Embryonic facial prominence (tissue), 1 donor: ENCODE results near the gene EPHB2.

Experiments
- DNase-seq: peaks from one replicate; pipeline ENCODE4 v3.0.0-alpha.2; 2016; ENCODE audit errors: extremely low spot score

Gene EPHB2

DNA sequence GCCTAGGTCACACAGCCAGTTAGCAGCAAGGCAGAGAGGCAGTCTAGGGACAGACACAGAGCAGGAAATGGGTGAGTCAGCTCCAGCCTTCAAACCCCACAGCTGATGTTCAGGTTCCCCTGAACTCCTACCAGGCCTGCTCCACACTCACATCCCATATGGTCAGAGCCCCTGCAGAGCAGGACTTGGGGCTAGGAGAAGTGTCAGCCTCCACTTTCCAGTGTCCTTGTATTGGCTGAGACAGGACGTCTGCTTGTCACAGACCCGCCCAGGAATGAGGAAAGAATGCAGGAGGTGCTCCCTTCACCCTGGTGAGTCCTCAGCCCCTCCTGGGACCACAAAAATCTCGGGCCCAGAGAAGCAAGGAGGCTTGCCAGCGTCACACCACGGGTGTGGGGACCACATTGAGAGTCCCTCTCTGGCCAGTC is 169.5 kb downstream of the EPHB2 start:
- no peak for DNase-seq

DNA sequence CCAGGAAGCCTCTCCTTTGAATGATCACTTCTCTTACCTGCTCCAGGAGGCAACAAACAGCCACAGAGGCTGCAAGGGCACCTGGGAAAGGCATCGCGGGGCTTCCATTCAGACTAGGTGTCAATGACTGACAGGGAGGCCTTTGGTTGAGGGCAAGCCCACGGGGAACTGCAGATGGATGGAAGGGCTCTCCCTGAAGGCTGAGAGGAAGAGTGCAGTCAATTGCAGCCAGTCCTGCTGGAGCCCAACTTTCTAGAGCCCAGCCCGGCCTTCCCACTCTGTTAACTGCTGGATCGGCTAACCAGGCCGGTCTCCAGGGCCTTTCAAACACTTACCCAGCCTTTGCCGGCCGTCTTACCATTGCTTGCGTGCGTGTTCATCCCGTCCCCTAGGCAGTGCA is 172.8 kb downstream of the EPHB2 start:
- DNase-seq = no peak

DNA sequence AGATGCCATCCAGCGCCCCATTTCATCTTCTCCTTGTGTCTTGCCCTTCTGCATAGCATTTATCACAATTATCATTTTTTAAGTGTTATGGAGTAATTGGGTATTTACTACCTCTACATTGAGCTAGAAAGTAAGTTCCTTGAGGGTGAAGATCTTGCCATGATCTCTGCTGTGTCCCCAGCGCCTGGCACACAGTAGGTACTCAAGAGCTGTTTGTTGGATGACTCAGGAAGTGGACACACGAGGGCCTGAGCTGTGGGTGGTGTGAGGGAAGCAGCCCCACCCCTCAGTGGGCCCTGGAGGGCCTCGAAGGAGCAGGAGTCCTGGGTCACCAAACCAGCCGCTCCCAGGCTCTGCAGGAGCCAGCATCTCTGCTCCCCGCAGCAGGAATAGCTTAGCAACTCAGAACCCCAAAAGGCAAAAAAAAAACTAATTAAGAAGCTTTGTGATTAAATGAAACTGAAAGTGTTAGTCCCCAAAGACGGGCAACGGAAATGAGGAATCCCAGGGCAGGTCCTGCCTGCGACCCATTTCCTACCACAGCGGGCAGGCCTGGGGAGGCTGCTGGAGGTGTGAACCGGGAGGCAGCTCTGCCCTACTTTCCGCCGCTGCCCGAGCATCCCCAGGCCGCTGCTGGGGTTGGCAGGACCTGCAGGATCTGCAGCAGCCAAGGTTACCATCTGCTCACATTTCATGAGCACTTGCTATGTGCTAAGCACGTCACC is 174.3 kb downstream of the EPHB2 start:
- DNase-seq = no peak

- no peak for DNase-seq
Measured at GRCh38 chr1:22886211-22886610, 175.6 kb downstream of the EPHB2 start.

DNA sequence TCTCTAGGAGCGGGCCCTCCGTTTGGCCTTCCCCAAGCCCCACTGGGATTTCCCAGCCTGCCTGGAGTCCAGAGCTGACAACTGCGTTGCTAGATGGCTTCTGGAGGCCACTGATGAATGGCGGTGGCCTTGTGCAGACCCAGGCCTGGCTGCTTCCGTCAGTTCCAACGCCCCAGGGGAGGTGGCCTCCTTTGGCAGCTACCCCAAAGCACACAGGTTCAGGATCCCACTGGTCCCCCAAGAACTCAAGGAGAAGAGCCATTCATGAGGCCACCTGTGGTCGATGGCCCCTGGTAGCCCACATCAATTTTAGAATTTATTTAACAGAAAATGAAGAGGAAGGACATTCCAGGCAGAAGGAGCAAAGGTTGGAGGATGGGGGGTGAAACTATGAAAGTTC is 176.9 kb downstream of the EPHB2 start:
- DNase-seq = no peak

GRCh38 chr1:22888320-22889075 is 177.9 kb downstream of the EPHB2 start:
- no peak for DNase-seq

- no peak for DNase-seq
Measured at GRCh38 chr1:22889213-22889827, 178.7 kb downstream of the EPHB2 start.

- no peak for DNase-seq
Measured at GRCh38 chr1:22892789-22893188, 182.2 kb downstream of the EPHB2 start.

DNA sequence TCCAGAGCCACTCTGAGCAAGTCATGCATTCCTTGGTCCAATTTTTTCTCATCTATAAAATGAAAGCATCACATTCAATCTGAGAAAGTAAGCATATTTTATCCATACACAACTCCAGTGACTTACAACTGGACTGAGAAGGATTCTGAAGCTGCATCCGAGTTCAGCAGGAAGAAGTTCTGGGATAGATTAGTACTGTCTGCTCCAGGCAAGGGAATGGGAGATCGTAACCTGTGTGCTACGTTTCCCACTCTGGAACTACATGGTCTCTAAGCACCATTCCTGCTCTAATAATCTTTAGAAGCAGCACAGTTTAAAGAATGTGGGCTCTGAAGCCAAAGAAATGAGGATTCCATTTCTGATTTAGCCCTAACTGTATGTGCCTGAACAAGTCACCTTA is 182.7 kb downstream of the EPHB2 start:
- DNase-seq = no peak

- no peak for DNase-seq
Measured at GRCh38 chr1:22895357-22895756, 184.7 kb downstream of the EPHB2 start.

DNA sequence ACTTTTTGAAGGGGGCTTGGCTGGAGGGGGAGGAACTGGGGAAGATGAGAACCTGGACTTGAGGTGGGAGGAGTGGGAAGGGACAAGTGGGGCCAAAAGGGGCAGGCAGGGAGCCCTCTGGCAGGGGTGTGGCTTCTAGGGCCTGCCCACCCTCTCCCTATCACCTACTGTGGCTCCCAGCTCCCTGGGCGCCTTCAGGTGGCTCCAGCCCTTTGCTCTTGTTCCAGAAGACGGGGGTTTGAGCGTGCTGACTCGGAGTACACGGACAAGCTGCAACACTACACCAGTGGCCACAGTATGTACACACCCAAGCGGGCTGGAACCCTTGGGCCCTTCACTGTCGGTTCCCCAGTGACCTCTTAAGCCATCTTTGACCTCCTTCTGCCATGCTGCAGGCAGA is 185.5 kb downstream of the EPHB2 start:
- no peak for DNase-seq

DNA sequence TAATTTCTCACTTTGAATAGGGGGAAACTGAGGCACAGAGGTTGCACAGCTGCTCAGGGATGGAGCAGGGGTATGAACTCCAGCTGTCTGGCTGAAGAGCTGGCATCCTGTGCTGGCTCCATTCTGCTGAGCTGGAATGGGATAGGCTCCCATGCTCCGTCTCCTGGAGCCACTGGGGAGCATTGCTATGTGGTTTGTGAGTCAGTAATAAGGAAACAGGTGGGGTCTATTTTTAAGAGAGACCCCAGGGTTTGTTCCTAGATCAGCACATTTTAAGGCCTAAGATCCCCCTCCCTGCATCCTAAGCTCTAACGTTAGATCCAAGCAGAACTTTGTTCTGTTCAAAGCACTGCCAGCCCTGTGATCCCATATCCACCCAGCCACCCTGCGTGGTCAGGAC is 189.8 kb downstream of the EPHB2 start:
- no peak for DNase-seq

DNA sequence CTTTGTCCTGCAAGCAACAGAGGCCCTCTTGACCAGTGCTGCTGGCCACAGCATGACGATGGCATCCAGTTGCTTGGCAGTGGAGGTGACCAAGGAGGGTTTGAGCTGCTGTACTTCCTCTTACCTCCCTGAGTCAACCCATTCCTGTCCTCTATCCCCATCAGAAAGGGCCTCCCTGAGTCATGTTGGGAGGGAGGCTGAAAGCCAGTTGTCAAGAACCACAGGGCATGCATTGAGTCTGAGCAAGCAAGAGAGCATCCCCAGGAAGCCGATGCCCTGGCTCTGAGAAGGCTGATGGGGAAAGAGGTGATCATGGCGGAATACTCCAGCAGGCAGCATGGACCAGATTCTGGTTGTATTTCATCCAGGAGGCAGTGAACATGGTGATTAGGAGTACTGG is 192.5 kb downstream of the EPHB2 start:
- DNase-seq = no peak

GRCh38 chr1:22906968-22907367 is 196.3 kb downstream of the EPHB2 start:
- no peak for DNase-seq

DNA sequence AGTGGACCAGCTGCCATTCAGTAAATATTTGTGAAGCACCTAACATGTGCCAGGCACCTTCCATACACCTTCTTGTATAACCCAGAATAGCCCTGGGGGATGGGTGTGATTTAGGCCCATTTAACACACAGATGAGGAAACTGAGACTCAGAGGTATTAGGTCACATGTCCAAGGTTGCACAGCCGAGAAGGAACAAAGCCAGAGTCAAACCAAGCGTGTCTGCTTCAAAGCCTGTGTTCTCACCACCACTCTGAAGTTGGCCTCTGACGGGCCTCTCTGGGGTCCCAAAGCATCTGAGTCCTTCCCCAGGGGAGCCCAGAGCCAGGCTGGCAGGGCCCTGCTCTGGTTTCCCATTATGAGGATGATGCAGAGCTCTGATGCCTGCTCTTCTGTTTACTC is 196.9 kb downstream of the EPHB2 start:
- DNase-seq = no peak

- DNase-seq = no peak
Measured at GRCh38 chr1:22908880-22909426, 198.3 kb downstream of the EPHB2 start.

- no peak for DNase-seq
Measured at GRCh38 chr1:22910286-22910685, 199.6 kb downstream of the EPHB2 start.

DNA sequence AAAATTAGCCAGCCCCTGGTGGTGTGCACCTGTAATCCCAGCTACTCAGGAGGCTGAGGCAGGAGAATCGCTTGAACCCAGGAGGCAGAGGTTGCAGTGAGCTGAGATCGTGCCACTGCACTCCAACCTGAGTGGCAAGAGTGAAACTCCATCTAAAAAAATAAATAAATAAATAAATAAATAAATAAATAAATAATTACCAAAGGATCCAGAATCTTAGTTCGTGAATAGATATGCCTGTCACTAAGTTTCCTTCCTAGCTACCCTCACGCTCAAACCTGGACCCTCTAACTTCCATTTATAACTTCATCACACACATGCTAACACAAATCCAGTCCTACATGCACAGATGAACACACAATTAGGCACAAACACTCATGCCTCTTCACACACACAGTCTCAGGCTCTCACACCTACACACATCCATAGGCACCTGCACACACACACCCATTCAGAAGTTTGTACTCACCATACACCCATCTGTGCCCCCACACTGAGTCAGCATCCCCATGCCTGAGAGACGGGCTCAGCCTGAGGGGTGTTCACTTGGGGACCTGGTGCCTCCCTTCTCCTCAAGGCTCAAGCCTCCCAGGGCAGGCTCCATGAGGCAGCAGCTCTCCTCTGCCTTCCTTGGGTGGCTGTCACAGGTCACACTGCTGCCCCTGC is 200.5 kb downstream of the EPHB2 start:
- DNase-seq = no peak

GRCh38 chr1:22912311-22912710 is 201.7 kb downstream of the EPHB2 start:
- no peak for DNase-seq

DNA sequence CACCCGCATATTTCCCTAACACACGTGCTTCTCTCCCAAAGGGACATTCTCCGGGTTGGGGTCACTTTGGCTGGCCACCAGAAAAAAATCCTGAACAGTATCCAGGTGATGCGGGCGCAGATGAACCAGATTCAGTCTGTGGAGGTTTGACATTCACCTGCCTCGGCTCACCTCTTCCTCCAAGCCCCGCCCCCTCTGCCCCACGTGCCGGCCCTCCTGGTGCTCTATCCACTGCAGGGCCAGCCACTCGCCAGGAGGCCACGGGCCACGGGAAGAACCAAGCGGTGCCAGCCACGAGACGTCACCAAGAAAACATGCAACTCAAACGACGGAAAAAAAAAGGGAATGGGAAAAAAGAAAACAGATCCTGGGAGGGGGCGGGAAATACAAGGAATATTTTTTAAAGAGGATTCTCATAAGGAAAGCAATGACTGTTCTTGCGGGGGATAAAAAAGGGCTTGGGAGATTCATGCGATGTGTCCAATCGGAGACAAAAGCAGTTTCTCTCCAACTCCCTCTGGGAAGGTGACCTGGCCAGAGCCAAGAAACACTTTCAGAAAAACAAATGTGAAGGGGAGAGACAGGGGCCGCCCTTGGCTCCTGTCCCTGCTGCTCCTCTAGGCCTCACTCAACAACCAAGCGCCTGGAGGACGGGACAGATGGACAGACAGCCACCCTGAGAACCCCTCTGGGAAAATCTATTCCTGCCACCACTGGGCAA is 202.9 kb downstream of the EPHB2 start:
- no peak for DNase-seq

DNA sequence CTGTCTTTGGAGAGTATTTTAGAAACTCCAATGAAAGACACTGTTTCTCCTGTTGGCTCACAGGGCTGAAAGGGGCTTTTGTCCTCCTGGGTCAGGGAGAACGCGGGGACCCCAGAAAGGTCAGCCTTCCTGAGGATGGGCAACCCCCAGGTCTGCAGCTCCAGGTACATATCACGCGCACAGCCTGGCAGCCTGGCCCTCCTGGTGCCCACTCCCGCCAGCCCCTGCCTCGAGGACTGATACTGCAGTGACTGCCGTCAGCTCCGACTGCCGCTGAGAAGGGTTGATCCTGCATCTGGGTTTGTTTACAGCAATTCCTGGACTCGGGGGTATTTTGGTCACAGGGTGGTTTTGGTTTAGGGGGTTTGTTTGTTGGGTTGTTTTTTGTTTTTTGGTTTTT is 203.5 kb downstream of the EPHB2 start:
- no peak for DNase-seq
